SK-N-MC (cell line): Measurements from ENCODE around the gene ST8SIA4.

Experiments
- EZH2 ChIP-seq: fragments of 200-600 bp; sonication (generic); IDR thresholded peaks from one replicate; pipeline ENCODE4 v1.6.1; 2017; ENCODE audit warnings: antibody characterized with exemption
- POLR2AphosphoS5 ChIP-seq: IDR thresholded peaks from 2 replicates; pipeline ENCODE4 v1.6.1; 2012; ENCODE audit warnings: mild to moderate bottlenecking, low read depth, low read length, borderline replicate concordance

DNA sequence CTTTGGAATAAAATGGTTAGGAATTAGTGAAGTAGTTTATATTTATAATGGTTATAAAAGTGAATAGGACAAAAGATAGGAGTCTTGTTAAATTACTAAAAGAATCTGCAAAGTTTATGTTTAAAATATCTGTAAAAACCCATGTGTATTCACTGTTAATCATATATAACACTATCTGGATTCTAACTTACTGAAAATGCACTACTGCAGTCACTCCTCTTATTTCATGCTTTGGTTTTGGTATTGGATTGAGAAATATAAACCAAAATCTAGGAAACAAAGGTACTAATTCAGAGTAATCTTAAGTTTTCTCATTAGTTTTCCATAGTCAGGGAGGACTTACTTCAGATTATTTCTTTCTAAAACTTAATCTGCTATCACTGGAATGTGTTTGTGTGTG lies 49.5 kb downstream of the ST8SIA4 start:
- TF ChIP-seq EZH2 (no peak), POLR2AphosphoS5 (no peak)
